GM19324 (cell line): Measurements from ENCODE around the gene CINP.
"Not testable (repeated sequence)": the region's sequence is repeated elsewhere in the genome, so short reads cannot be mapped to it uniquely, and the experiment has no call there.

ENCODE experiments used
- ATAC-seq: cut with Tn5 transposase; IDR thresholded peaks from one replicate; pipeline ENCODE4 v1.9.1; 2021; ENCODE audit warnings: mild to moderate bottlenecking, moderate library complexity; ENCODE audit not compliant: unreplicated experiment, low FRiP score

Gene CINP

GRCh38 chr14:102321456-102322422, 41.0 kb downstream of the CINP start:
- no peak for ATAC-seq

- ATAC-seq = no peak
These were observed 41.8 kb downstream of the CINP start for GRCh38 chr14:102320671-102321455.

- ATAC-seq = no peak
These were observed 42.5 kb downstream of the CINP start for GRCh38 chr14:102320033-102320660.

- peak; percentile 57 for ATAC-seq
These were observed 43.2 kb downstream of the CINP start, which contains the start of gene ZNF839 for GRCh38 chr14:102319351-102320032. Gene ZNF839, plus strand, starts transcription at chr14:102319746. Its CDS starts 20 bp downstream, at chr14:102319766.

GRCh38 chr14:102318781-102319276, 43.9 kb downstream of the CINP start:
- no peak for ATAC-seq

- ATAC-seq = no peak
These were observed 45.0 kb downstream of the CINP start for GRCh38 chr14:102317564-102318248.

- ATAC-seq = peak; percentile 62
These were observed 45.7 kb downstream of the CINP start for GRCh38 chr14:102316743-102317563.

GRCh38 chr14:102316338-102316742, 46.4 kb downstream of the CINP start:
- no peak for ATAC-seq

- ATAC-seq = no peak
These were observed 47.6 kb downstream of the CINP start for GRCh38 chr14:102315121-102315520.

- ATAC-seq = peak; percentile 60
These were observed 48.3 kb downstream of the CINP start for GRCh38 chr14:102314242-102315011.

- ATAC-seq = peak; percentile 95
These were observed 57.8 kb downstream of the CINP start, which contains the start of gene MOK for GRCh38 chr14:102304611-102305506. Gene MOK, minus strand, starts transcription at chr14:102305164. Its CDS starts 196 bp downstream, at chr14:102304968.

- ATAC-seq = no peak
These were observed 59.0 kb downstream of the CINP start for GRCh38 chr14:102303664-102304063.

- not testable (repeated sequence) for ATAC-seq
These were observed 64.2 kb downstream of the CINP start for GRCh38 chr14:102298303-102299070.
